ENCODE results near the gene PRRG3.

Gene PRRG3

DNA sequence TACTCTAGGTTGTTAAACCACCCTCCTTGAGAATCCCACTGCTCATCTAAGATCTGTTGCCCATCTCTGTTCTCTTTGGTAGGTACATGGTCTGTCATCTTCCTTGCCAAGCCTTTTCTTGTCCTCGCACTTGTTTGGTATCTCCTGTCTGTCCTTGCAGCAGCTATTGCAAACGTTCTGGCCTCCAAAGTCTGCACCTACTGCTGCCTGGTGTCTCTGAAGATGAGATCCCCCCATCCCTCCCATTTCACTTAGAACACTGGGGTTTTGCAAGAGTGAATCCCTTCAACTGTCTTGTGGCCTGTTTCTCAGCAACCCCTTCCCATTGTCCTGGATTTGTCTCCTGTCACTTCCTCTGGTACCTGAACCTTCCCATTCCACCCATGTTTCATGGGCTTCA lies 40.0 kb downstream of the PRRG3 start:
- no peaks in the 10 kb centered on the region for H3K27me3 ChIP-seq (ENCODE audit: insufficient read depth, low read length)
- no peak for DNase-seq
- no peak overlapping the region for H3K4me3 ChIP-seq (ENCODE audit: low read depth, low read length)

GRCh38 chrX:151736685-151737084 lies 41.4 kb downstream of the PRRG3 start:
- Histone ChIP-seq H2BK12ac (ENCODE audit: low read length) (no peak overlapping the region), H2AFZ (ENCODE audit: insufficient read depth, low read length, poor library complexity) (no peak overlapping the region), H2BK5ac (ENCODE audit: low read depth, low read length, poor library complexity) (no peak overlapping the region), H3K27ac (ENCODE audit: low read depth, low read length) (no peak overlapping the region), H3K9ac (ENCODE audit: low read length) (no peak overlapping the region), H3K14ac (ENCODE audit: low read length) (no peak overlapping the region), H3K9me3 (ENCODE audit: insufficient read depth, low read depth, low read length) (peaks cover 2% of the 10 kb centered on the region), H2BK120ac (ENCODE audit: insufficient read depth, low read length, poor library complexity) (no peak overlapping the region), H3K23ac (ENCODE audit: low read length) (no peak overlapping the region), H3K18ac (ENCODE audit: low read length) (no peak overlapping the region), H3K36me3 (ENCODE audit: control insufficient read depth in 1 of 2, insufficient read depth in 2 of 2, low read length in 2 of 2) (no peaks in the 10 kb centered on the region), H3K4ac (ENCODE audit: low read depth, low read length) (no peak overlapping the region), H3K79me2 (ENCODE audit: control insufficient read depth, insufficient read depth, low read length, poor library complexity) (no peaks in the 10 kb centered on the region), H4K12ac (ENCODE audit: low read depth, low read length) (no peak overlapping the region), H4K91ac (ENCODE audit: low read depth, low read length) (no peak overlapping the region), H3K4me3 (ENCODE audit: low read depth, low read length) (no peak overlapping the region), H4K8ac (ENCODE audit: low read depth, low read length) (no peak overlapping the region), H3K4me2 (ENCODE audit: low read length) (no peak overlapping the region), H3K4me1 (ENCODE audit: control insufficient read depth in 1 of 2, insufficient read depth in 2 of 2, low read length in 2 of 2) (no peaks in the 10 kb centered on the region), H3K79me1 (ENCODE audit: low read length) (no peaks in the 10 kb centered on the region), H3K27me3 (ENCODE audit: insufficient read depth, low read length) (no peaks in the 10 kb centered on the region), H2AK5ac (ENCODE audit: low read length) (no peak overlapping the region)
- DNase-seq = no peak
- WGBS (ENCODE audit: extremely low coverage, insufficient coverage, insufficient read length) = no CpG with 5 or more reads among the region's 6 CpGs

More for the DNA sequence above, 40.0 kb downstream of the PRRG3 start:
- no peak overlapping the region for H3K14ac ChIP-seq (ENCODE audit: low read length)
- H3K4me2 ChIP-seq (ENCODE audit: low read length) = no peak overlapping the region
- H2AK5ac ChIP-seq (ENCODE audit: low read length) = no peak overlapping the region
- H3K79me2 ChIP-seq (ENCODE audit: control insufficient read depth, insufficient read depth, low read length, poor library complexity) = no peaks in the 10 kb centered on the region
- H2AFZ ChIP-seq (ENCODE audit: insufficient read depth, low read length, poor library complexity) = no peak overlapping the region
- H3K36me3 ChIP-seq (ENCODE audit: control insufficient read depth in 1 of 2, insufficient read depth in 2 of 2, low read length in 2 of 2) = no peaks in the 10 kb centered on the region
- H3K79me1 ChIP-seq (ENCODE audit: low read length) = no peaks in the 10 kb centered on the region
- no peak overlapping the region for H4K12ac ChIP-seq (ENCODE audit: low read depth, low read length)
- no peak overlapping the region for H3K4ac ChIP-seq (ENCODE audit: low read depth, low read length)
- no peak overlapping the region for H3K9ac ChIP-seq (ENCODE audit: low read length)
- no peak overlapping the region for H3K23ac ChIP-seq (ENCODE audit: low read length)
- H4K8ac ChIP-seq (ENCODE audit: low read depth, low read length) = no peak overlapping the region
- no peaks in the 10 kb centered on the region for H3K4me1 ChIP-seq (ENCODE audit: control insufficient read depth in 1 of 2, insufficient read depth in 2 of 2, low read length in 2 of 2)
- no CpG with 5 or more reads among the region's 2 CpGs for WGBS (ENCODE audit: extremely low coverage, insufficient coverage, insufficient read length)
- no peak overlapping the region for H4K91ac ChIP-seq (ENCODE audit: low read depth, low read length)
- H2BK12ac ChIP-seq (ENCODE audit: low read length) = no peak overlapping the region
- H2BK5ac ChIP-seq (ENCODE audit: low read depth, low read length, poor library complexity) = no peak overlapping the region
- H3K27ac ChIP-seq (ENCODE audit: low read depth, low read length) = no peak overlapping the region
- H2BK120ac ChIP-seq (ENCODE audit: insufficient read depth, low read length, poor library complexity) = no peak overlapping the region
- H3K18ac ChIP-seq (ENCODE audit: low read length) = no peak overlapping the region
- H3K9me3 ChIP-seq (ENCODE audit: insufficient read depth, low read depth, low read length) = no peaks in the 10 kb centered on the region

DNA sequence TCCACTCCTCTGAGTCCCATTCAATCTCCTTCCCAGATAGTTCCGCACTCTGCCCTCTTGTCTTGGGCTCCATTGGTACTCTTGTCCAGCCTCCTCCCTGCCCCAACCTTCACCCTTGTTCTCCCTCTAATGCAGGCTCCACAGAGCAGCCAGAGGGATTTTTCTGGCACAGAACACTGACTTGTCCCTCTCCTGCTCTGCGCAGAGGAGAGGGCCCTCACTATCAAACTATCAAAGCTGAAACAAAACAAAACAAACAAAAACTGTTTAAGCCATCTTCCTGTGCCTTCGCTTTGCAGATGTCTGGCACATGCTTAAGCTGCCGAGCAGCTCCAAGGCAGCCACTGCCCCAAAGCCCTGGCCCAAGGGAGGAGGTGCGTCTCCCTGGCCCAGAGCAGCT lies 42.2 kb downstream of the PRRG3 start:
- Histone ChIP-seq H2AK5ac (ENCODE audit: low read length) (no peak overlapping the region), H3K79me1 (ENCODE audit: low read length) (no peaks in the 10 kb centered on the region), H3K4me1 (ENCODE audit: control insufficient read depth in 1 of 2, insufficient read depth in 2 of 2, low read length in 2 of 2) (no peaks in the 10 kb centered on the region), H4K8ac (ENCODE audit: low read depth, low read length) (no peak overlapping the region), H2BK12ac (ENCODE audit: low read length) (no peak overlapping the region), H3K4me3 (ENCODE audit: low read depth, low read length) (no peak overlapping the region), H3K36me3 (ENCODE audit: control insufficient read depth in 1 of 2, insufficient read depth in 2 of 2, low read length in 2 of 2) (no peaks in the 10 kb centered on the region), H3K23ac (ENCODE audit: low read length) (no peak overlapping the region), H3K79me2 (ENCODE audit: control insufficient read depth, insufficient read depth, low read length, poor library complexity) (no peaks in the 10 kb centered on the region), H3K27ac (ENCODE audit: low read depth, low read length) (no peak overlapping the region), H3K18ac (ENCODE audit: low read length) (no peak overlapping the region), H3K27me3 (ENCODE audit: insufficient read depth, low read length) (no peaks in the 10 kb centered on the region), H4K91ac (ENCODE audit: low read depth, low read length) (no peak overlapping the region), H4K12ac (ENCODE audit: low read depth, low read length) (no peak overlapping the region), H2AFZ (ENCODE audit: insufficient read depth, low read length, poor library complexity) (no peak overlapping the region), H2BK120ac (ENCODE audit: insufficient read depth, low read length, poor library complexity) (no peak overlapping the region), H3K4me2 (ENCODE audit: low read length) (no peak overlapping the region), H3K14ac (ENCODE audit: low read length) (no peak overlapping the region), H3K9me3 (ENCODE audit: insufficient read depth, low read depth, low read length) (peaks cover 2% of the 10 kb centered on the region), H3K4ac (ENCODE audit: low read depth, low read length) (no peak overlapping the region), H2BK5ac (ENCODE audit: low read depth, low read length, poor library complexity) (no peak overlapping the region), H3K9ac (ENCODE audit: low read length) (no peak overlapping the region)
- WGBS (ENCODE audit: extremely low coverage, insufficient coverage, insufficient read length) = no CpG with 5 or more reads among the region's 5 CpGs
- DNase-seq = no peak

- Histone ChIP-seq H3K79me2 (ENCODE audit: control insufficient read depth, insufficient read depth, low read length, poor library complexity) (no peaks in the 10 kb centered on the region), H3K9ac (ENCODE audit: low read length) (no peak overlapping the region), H2BK5ac (ENCODE audit: low read depth, low read length, poor library complexity) (no peak overlapping the region), H3K4me3 (ENCODE audit: low read depth, low read length) (no peak overlapping the region), H2AK5ac (ENCODE audit: low read length) (no peak overlapping the region), H2AFZ (ENCODE audit: insufficient read depth, low read length, poor library complexity) (no peak overlapping the region), H4K12ac (ENCODE audit: low read depth, low read length) (no peak overlapping the region), H3K4me2 (ENCODE audit: low read length) (no peak overlapping the region), H2BK120ac (ENCODE audit: insufficient read depth, low read length, poor library complexity) (no peak overlapping the region), H3K79me1 (ENCODE audit: low read length) (no peaks in the 10 kb centered on the region), H4K91ac (ENCODE audit: low read depth, low read length) (no peak overlapping the region), H2BK12ac (ENCODE audit: low read length) (no peak overlapping the region), H3K4me1 (ENCODE audit: control insufficient read depth in 1 of 2, insufficient read depth in 2 of 2, low read length in 2 of 2) (no peaks in the 10 kb centered on the region), H3K4ac (ENCODE audit: low read depth, low read length) (no peak overlapping the region), H3K23ac (ENCODE audit: low read length) (no peak overlapping the region), H3K27ac (ENCODE audit: low read depth, low read length) (no peak overlapping the region), H3K36me3 (ENCODE audit: control insufficient read depth in 1 of 2, insufficient read depth in 2 of 2, low read length in 2 of 2) (no peaks in the 10 kb centered on the region), H3K9me3 (ENCODE audit: insufficient read depth, low read depth, low read length) (peaks cover 2% of the 10 kb centered on the region), H3K14ac (ENCODE audit: low read length) (no peak overlapping the region), H3K27me3 (ENCODE audit: insufficient read depth, low read length) (no peaks in the 10 kb centered on the region), H4K8ac (ENCODE audit: low read depth, low read length) (no peak overlapping the region), H3K18ac (ENCODE audit: low read length) (no peak overlapping the region)
- WGBS (ENCODE audit: extremely low coverage, insufficient coverage, insufficient read length) = no CpG with 5 or more reads among the region's 7 CpGs
- no peak for DNase-seq
Observed at GRCh38 chrX:151738751-151739150, 43.5 kb downstream of the PRRG3 start.

Data from trophoblast cell (in vitro differentiated cells and primary cell).